GM19397 (cell line): ENCODE data around the gene FBXO7.
"Not testable (repeated sequence)": the region's sequence is repeated elsewhere in the genome, so short reads cannot be mapped to it uniquely, and the experiment has no call there.

Experiments
- ATAC-seq: cut with Tn5 transposase; IDR thresholded peaks from one replicate; pipeline ENCODE4 v1.9.1; 2021; ENCODE audit warnings: mild to moderate bottlenecking, moderate library complexity; ENCODE audit not compliant: unreplicated experiment

Gene FBXO7

GRCh38 chr22:32474635-32475467, at the start of gene FBXO7:
Gene FBXO7, plus strand, starts transcription at chr22:32474811. Its CDS starts 192 bp downstream, at chr22:32475003.
- peak; percentile 79 for ATAC-seq

GRCh38 chr22:32426881-32427280, 47.7 kb upstream of the FBXO7 start:
- ATAC-seq, result no peak

- ATAC-seq, result no peak
Observed at GRCh38 chr22:32430352-32430751, 44.3 kb upstream of the FBXO7 start.

- no peak for ATAC-seq
Observed at GRCh38 chr22:32444068-32444467, 30.5 kb upstream of the FBXO7 start.

- ATAC-seq, result no peak
Observed at GRCh38 chr22:32446321-32446720, 28.3 kb upstream of the FBXO7 start.

GRCh38 chr22:32448980-32449379, 25.6 kb upstream of the FBXO7 start:
- ATAC-seq, result no peak

GRCh38 chr22:32457031-32457430, 17.6 kb upstream of the FBXO7 start:
- no peak for ATAC-seq

- ATAC-seq, result no peak
Observed at GRCh38 chr22:32462452-32462851, 12.2 kb upstream of the FBXO7 start.

GRCh38 chr22:32465661-32466060, 8.9 kb upstream of the FBXO7 start:
- ATAC-seq, result no peak

GRCh38 chr22:32466496-32466895, 8.1 kb upstream of the FBXO7 start:
- ATAC-seq, result no peak

GRCh38 chr22:32469799-32470212, 4.8 kb upstream of the FBXO7 start:
- no peak for ATAC-seq

- ATAC-seq, result no peak
Observed at GRCh38 chr22:32473388-32473952, 1.1 kb upstream of the FBXO7 start.

GRCh38 chr22:32475468-32476010, 928 bp downstream of the FBXO7 start:
- ATAC-seq, result no peak

GRCh38 chr22:32476281-32477195, 1.9 kb downstream of the FBXO7 start:
- ATAC-seq, result no peak

- no peak for ATAC-seq
Observed at GRCh38 chr22:32477596-32477995, 3.0 kb downstream of the FBXO7 start.

- not testable (repeated sequence) for ATAC-seq
Observed at GRCh38 chr22:32478552-32478951, 3.9 kb downstream of the FBXO7 start.

- no peak for ATAC-seq
Observed at GRCh38 chr22:32478994-32479393, 4.4 kb downstream of the FBXO7 start.

GRCh38 chr22:32480238-32480637, 5.6 kb downstream of the FBXO7 start:
- ATAC-seq, result no peak

GRCh38 chr22:32482708-32483107, 8.1 kb downstream of the FBXO7 start:
- no peak for ATAC-seq

GRCh38 chr22:32486656-32487390, 12.2 kb downstream of the FBXO7 start:
- no peak for ATAC-seq
